HG03095 (cell line): ENCODE measurements around the gene SULT1B1.
"Not testable (repeated sequence)": the region's sequence is repeated elsewhere in the genome, so short reads cannot be mapped to it uniquely, and the experiment has no call there.

ENCODE experiments used
- ATAC-seq: cut with Tn5 transposase; IDR thresholded peaks from one replicate; pipeline ENCODE4 v1.9.1; 2021; ENCODE audit warnings: moderate library complexity; ENCODE audit not compliant: unreplicated experiment

The SULT1B1 gene

GRCh38 chr4:69760455-69760854, at the start of gene SULT1B1:
Gene SULT1B1, minus strand, starts transcription at chr4:69760620. Its CDS starts 5,403 bp downstream, at chr4:69755217.
- ATAC-seq, result no peak

GRCh38 chr4:69800599-69800998, 40.2 kb upstream of the SULT1B1 start:
- no peak for ATAC-seq

- no peak for ATAC-seq
Observed at GRCh38 chr4:69799337-69799736, 38.9 kb upstream of the SULT1B1 start.

- no peak for ATAC-seq
Observed at GRCh38 chr4:69793732-69794131, 33.3 kb upstream of the SULT1B1 start.

GRCh38 chr4:69787879-69788278, 27.5 kb upstream of the SULT1B1 start:
- ATAC-seq, result no peak

GRCh38 chr4:69786547-69786946, 26.1 kb upstream of the SULT1B1 start:
- ATAC-seq, result no peak

- no peak for ATAC-seq
Observed at GRCh38 chr4:69785211-69785831, 24.9 kb upstream of the SULT1B1 start.

- no peak for ATAC-seq
Observed at GRCh38 chr4:69782651-69783310, 22.4 kb upstream of the SULT1B1 start.

GRCh38 chr4:69781458-69782418, 21.3 kb upstream of the SULT1B1 start:
- ATAC-seq, result no peak

- no peak for ATAC-seq
Observed at GRCh38 chr4:69780141-69780540, 19.7 kb upstream of the SULT1B1 start.

GRCh38 chr4:69776696-69777095, 16.3 kb upstream of the SULT1B1 start:
- ATAC-seq, result no peak

GRCh38 chr4:69775321-69775867, 15.0 kb upstream of the SULT1B1 start:
- ATAC-seq, result no peak

- ATAC-seq, result no peak
Observed at GRCh38 chr4:69773484-69773883, 13.1 kb upstream of the SULT1B1 start.

GRCh38 chr4:69768554-69768953, 8.1 kb upstream of the SULT1B1 start:
- ATAC-seq, result not testable (repeated sequence)

GRCh38 chr4:69765751-69766150, 5.3 kb upstream of the SULT1B1 start:
- ATAC-seq, result no peak

- ATAC-seq, result no peak
Observed at GRCh38 chr4:69764311-69764710, 3.9 kb upstream of the SULT1B1 start.

- ATAC-seq, result no peak
Observed at GRCh38 chr4:69763233-69763632, 2.8 kb upstream of the SULT1B1 start.

- ATAC-seq, result no peak
Observed at GRCh38 chr4:69759189-69759604, 1.2 kb downstream of the SULT1B1 start.

- ATAC-seq, result no peak
Observed at GRCh38 chr4:69757464-69757863, 3.0 kb downstream of the SULT1B1 start.

GRCh38 chr4:69754926-69755580, 5.4 kb downstream of the SULT1B1 start:
- ATAC-seq, result no peak

- no peak for ATAC-seq
Observed at GRCh38 chr4:69753686-69754085, 6.7 kb downstream of the SULT1B1 start.
